Gastrocnemius medialis (tissue), 4 donors: ENCODE results near the gene SCN8A. TPM values are rescaled to one million over a fixed set of nuclear protein-coding genes. Genes with fewer than 3 reads are reported as not detected.
A peak's percentile ranks its signal among the peaks of the same experiment; 100 is the strongest.

Experiments used
- ATAC-seq, 2 donors: fragments of 150-250 bp; one replicate each; pipeline ENCODE4 v1.9.1; 2016
- DNase-seq, 2 donors: peaks; one replicate each; pipeline ENCODE4 v3.0.0-alpha.2; 2019
- H3K27ac ChIP-seq, 4 donors: fragments of 200-600 bp; sonication (generic); 1 replicate in 1 of 4; 2 replicates in 3 of 4; pipeline ENCODE4 v1.5.1; 2016 to 2018; ENCODE audit warnings: mild to moderate bottlenecking in 2 of 4, moderate library complexity in 1 of 4
- H3K27me3 ChIP-seq, 3 donors: fragments of 200-600 bp; sonication (generic) in 2 of 3; 1 replicate in 1 of 3; 2 replicates in 2 of 3; pipeline versions ENCODE4 v1.5.1 to v1.6.0; 2016 to 2019; ENCODE audit warnings: mild to moderate bottlenecking in 1 of 3, moderate library complexity in 1 of 3
- H3K36me3 ChIP-seq, 2 donors: fragments of 200-600 bp; sonication (generic) in 1 of 2; one replicate each; pipeline ENCODE4 v1.5.1; 2017 to 2018
- H3K4me1 ChIP-seq, 2 donors: fragments of 200-600 bp; sonication (generic) in 1 of 2; one replicate each; pipeline ENCODE4 v1.5.1; 2016 to 2017; ENCODE audit warnings: mild to moderate bottlenecking in 2 of 2
- H3K4me3 ChIP-seq, 4 donors: fragments of 200-600 bp; sonication (generic) in 3 of 4; 1 replicate in 1 of 4; 2 replicates in 3 of 4; pipeline ENCODE4 v1.5.1; 2016 to 2019; ENCODE audit warnings: mild to moderate bottlenecking in 2 of 4
- H3K9me3 ChIP-seq, 3 donors: fragments of 200-600 bp; sonication (generic) in 2 of 3; 1 replicate in 1 of 3; 2 replicates in 2 of 3; pipeline ENCODE4 v1.5.1; 2016 to 2019
- CTCF ChIP-seq, 5 experiments: fragments of 450-650 bp in 3 of 5; fragments of 200-600 bp in 2 of 5; sonication (generic) in 2 of 5; IDR thresholded peaks in 4 of 5; conservative IDR thresholded peaks in 1 of 5; 1 replicate in 4 of 5; 2 replicates in 1 of 5; pipeline ENCODE4 v1.5.1; 2016 to 2019; ENCODE audit warnings: antibody characterized with exemption in 5 of 5, mild to moderate bottlenecking in 3 of 5, moderate library complexity in 3 of 5
- POLR2A ChIP-seq, 2 donors: fragments of 450-650 bp; IDR thresholded peaks; one replicate each; pipeline ENCODE4 v1.6.1; 2017; ENCODE audit warnings: antibody characterized with exemption in 2 of 2, mild to moderate bottlenecking in 2 of 2, moderate library complexity in 2 of 2
- in situ Hi-C, 4 donors: fragments of 200-750 bp; cut with MboI; loops; one replicate each; pipeline versions ENCODE4 v1.15.0 to v1.8.0; 2017; ENCODE audit warnings: low sequenced_read_pairs in 4 of 4
- intact Hi-C: fragments of 100-400 bp; cut with DNase I; formaldehyde crosslinking; loops from one replicate; pipeline ENCODE4 v1.15.1; 2023; ENCODE audit warnings: low total_unique reads
- total RNA-seq, 4 donors: library from RNA; depleted of rRNA; stranded (reverse); fragments of >200 nt; gene quantifications; one replicate each; pipeline versions ENCODE4 v1.1.0 to v1.2.3, GENCODE V29; 2016

The SCN8A gene
- total RNA-seq, 4 donors from 2014 or later: 0.05 to 0.29 TPM; not detected in 2

DNA sequence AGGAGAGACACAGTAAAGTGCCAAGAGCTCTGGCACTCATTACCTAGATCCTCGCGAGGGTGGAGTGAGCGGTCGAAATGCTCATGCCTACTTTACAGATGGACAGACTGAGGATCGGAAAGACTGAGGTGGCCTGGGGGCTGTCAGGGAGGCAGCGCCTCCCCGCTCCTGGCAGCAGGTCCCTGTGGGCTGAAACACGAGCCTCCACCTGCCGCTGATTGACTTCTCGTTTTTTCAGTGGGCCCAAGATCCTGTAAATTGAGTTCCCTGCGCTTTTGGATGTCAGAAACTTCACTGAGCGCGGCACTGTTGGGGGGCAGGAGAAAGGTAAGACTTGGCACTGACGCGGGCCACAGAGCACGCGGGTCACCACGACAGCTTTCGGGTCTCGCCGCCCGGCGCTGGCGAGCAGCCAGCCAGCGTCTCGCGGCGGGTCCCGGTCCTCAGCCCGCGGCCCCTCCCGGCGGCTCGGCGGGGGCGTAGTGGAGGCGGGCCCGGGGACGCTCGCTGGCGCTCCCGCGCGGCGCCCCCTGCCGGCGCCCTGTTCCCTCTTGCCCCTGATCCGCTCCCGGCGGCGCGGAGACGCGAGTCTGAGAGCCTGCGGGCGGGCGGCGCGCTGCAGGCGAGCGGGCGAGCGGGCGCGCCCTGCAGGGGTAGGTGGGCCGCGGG, 552 bp upstream of the SCN8A start:
- no peak for ATAC-seq
- TF ChIP-seq POLR2A (IDR thresholded peaks at IDR 0.05) (no peak), CTCF (IDR thresholded peaks at IDR 0.05 in 4 of 5, conservative IDR thresholded peaks at IDR 0.05 in 1 of 5) (peak in 2 of 5 experiments; percentile 32 to 36)
- in situ Hi-C loops (no loop called here), intact Hi-C loops (no loop called here)
- Histone ChIP-seq H3K9me3 (no peaks in the 10 kb centered on the region), H3K27ac (no peak overlapping the region), H3K27me3 (peaks cover 21 to 53% (median 41%) of the 10 kb centered on the region in 3 donors), H3K4me3 (peak overlapping the region; percentile 7 to 40 (median 34)), H3K4me1 (peaks cover 0 to 5% of the 10 kb centered on the region in 2 donors), H3K36me3 (no peaks in the 10 kb centered on the region)
- DNase-seq: no peak

GRCh38 chr12:51592034-51592705, 1.1 kb downstream of the SCN8A start:
- no peaks in the 10 kb centered on the region for H3K9me3 ChIP-seq
- peaks cover 0 to 5% of the 10 kb centered on the region in 2 donors for H3K4me1 ChIP-seq
- no peak for DNase-seq
- no peak for ATAC-seq
- H3K36me3 ChIP-seq: no peaks in the 10 kb centered on the region
- no peak overlapping the region for H3K4me3 ChIP-seq
- peaks cover 19 to 57% (median 41%) of the 10 kb centered on the region in 3 donors for H3K27me3 ChIP-seq
- TF ChIP-seq CTCF (IDR thresholded peaks at IDR 0.05 in 4 of 5, conservative IDR thresholded peaks at IDR 0.05 in 1 of 5): no peak
- TF ChIP-seq POLR2A (IDR thresholded peaks at IDR 0.05): no peak
- intact Hi-C loops: no loop called here
- in situ Hi-C loops: no loop called here
- H3K27ac ChIP-seq: no peak overlapping the region

DNA sequence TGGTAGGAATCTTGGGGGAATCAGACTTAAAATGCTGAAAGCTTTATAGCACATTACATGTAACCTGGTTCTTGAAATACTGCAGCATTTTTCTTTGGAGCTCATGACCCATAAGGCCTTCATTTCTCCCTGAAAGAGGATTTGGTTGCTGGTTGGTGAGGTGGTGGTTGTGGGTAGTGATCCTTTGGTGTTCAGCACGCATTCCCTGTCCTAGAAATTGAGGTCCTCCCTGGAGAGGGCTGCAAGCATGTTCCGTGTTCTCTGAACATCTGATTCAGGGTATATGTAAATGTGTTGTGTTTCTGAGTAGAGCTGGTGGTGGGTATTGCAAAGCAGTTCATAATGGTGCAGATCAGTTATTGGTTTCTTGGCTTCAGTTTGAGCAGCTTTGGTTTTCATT, 2.0 kb downstream of the SCN8A start:
- no peak for ATAC-seq

GRCh38 chr12:51593539-51593938, 2.5 kb downstream of the SCN8A start:
- H3K27me3 ChIP-seq: peaks cover 19 to 57% (median 41%) of the 10 kb centered on the region in 3 donors
- H3K4me3 ChIP-seq: no peak overlapping the region
- H3K27ac ChIP-seq: no peak overlapping the region
- intact Hi-C loops: no loop called here
- H3K9me3 ChIP-seq: no peaks in the 10 kb centered on the region
- ATAC-seq: no peak
- H3K36me3 ChIP-seq: no peaks in the 10 kb centered on the region
- TF ChIP-seq POLR2A (IDR thresholded peaks at IDR 0.05) (no peak), CTCF (IDR thresholded peaks at IDR 0.05 in 4 of 5, conservative IDR thresholded peaks at IDR 0.05 in 1 of 5) (no peak)
- no peak for DNase-seq
- peaks cover 0 to 5% of the 10 kb centered on the region in 2 donors for H3K4me1 ChIP-seq
- in situ Hi-C loops: no loop called here

More for the DNA sequence above, 2.0 kb downstream of the SCN8A start:
- Histone ChIP-seq H3K4me3 (no peak overlapping the region), H3K9me3 (no peaks in the 10 kb centered on the region), H3K27ac (no peak overlapping the region), H3K27me3 (peaks cover 19 to 57% (median 41%) of the 10 kb centered on the region in 3 donors), H3K36me3 (no peaks in the 10 kb centered on the region), H3K4me1 (peaks cover 0 to 5% of the 10 kb centered on the region in 2 donors)
- no peak for DNase-seq
- intact Hi-C loops: no loop called here
- no peak for TF ChIP-seq CTCF (IDR thresholded peaks at IDR 0.05 in 4 of 5, conservative IDR thresholded peaks at IDR 0.05 in 1 of 5)
- TF ChIP-seq POLR2A (IDR thresholded peaks at IDR 0.05): no peak
- in situ Hi-C loops: no loop called here
